SK-N-SH treated with all-trans-retinoic acid at 6 μM for 48 hours (cell line): Measurements from ENCODE around the gene BRD1.

ENCODE experiments used
- ATAC-seq: fragments of 200-7000 bp; cut with Tn5 transposase; 3 replicates; pipeline ENCODE4 v1.9.1; 2020; ENCODE audit warnings: mild to moderate bottlenecking, moderate library complexity
- ARNTL ChIP-seq: fragments of 450-650 bp; formaldehyde crosslinking; IDR thresholded peaks from 2 replicates; pipeline ENCODE4 v1.5.0; 2020; ENCODE audit warnings: low read depth, mild to moderate bottlenecking, moderate library complexity, borderline replicate concordance
- CREB5 ChIP-seq: fragments of 250-450 bp; sonication (Bioruptor Pico); IDR thresholded peaks from 2 replicates; pipeline ENCODE4 v1.5.1; 2020; ENCODE audit warnings: low read depth, mild to moderate bottlenecking, moderate library complexity
- CSRNP3 ChIP-seq: fragments of 250-450 bp; sonication (Bioruptor Pico); IDR thresholded peaks from 2 replicates; pipeline ENCODE4 v1.5.1; 2021; ENCODE audit warnings: mild to moderate bottlenecking, moderate library complexity
- ESRRG ChIP-seq: fragments of 250-450 bp; sonication (Bioruptor Pico); IDR thresholded peaks from 2 replicates; pipeline ENCODE4 v1.6.1; 2021; ENCODE audit warnings: mild to moderate bottlenecking
- GLIS3 ChIP-seq: fragments of 250-450 bp; sonication (Bioruptor Pico); IDR thresholded peaks from 2 replicates; pipeline ENCODE4 v1.5.0; 2020; ENCODE audit warnings: mild to moderate bottlenecking, moderate library complexity
- ISL1 ChIP-seq: fragments of 250-450 bp; sonication (Bioruptor Pico); IDR thresholded peaks from 2 replicates; pipeline ENCODE4 v2.1.2; 2022; ENCODE audit warnings: mild to moderate bottlenecking, moderate library complexity
- OSR1 ChIP-seq: fragments of 250-450 bp; sonication (Bioruptor Pico); IDR thresholded peaks from 2 replicates; pipeline ENCODE4 v1.8.0; 2022; ENCODE audit warnings: moderate library complexity, mild to moderate bottlenecking, inconsistent platforms
- PATZ1 ChIP-seq: fragments of 250-450 bp; sonication (Bioruptor Pico); IDR thresholded peaks from 2 replicates; pipeline ENCODE4 v1.8.0; 2020; ENCODE audit warnings: mild to moderate bottlenecking, moderate library complexity, borderline replicate concordance
- POU6F1 ChIP-seq: fragments of 250-450 bp; sonication (Bioruptor Pico); IDR thresholded peaks from 2 replicates; pipeline ENCODE4 v1.8.0; 2021; ENCODE audit warnings: low read depth, mild to moderate bottlenecking, moderate library complexity, borderline replicate concordance
- PPARA ChIP-seq: fragments of 250-450 bp; sonication (Bioruptor Pico); IDR thresholded peaks from 2 replicates; pipeline ENCODE4 v1.5.0; 2020; ENCODE audit warnings: mild to moderate bottlenecking, borderline replicate concordance
- RARB ChIP-seq: fragments of 250-450 bp; sonication (Bioruptor Pico); IDR thresholded peaks from 2 replicates; pipeline ENCODE4 v1.8.0; 2021; ENCODE audit warnings: mild to moderate bottlenecking, moderate library complexity
- SNAI2 ChIP-seq: fragments of 250-450 bp; sonication (Bioruptor Pico); IDR thresholded peaks from 2 replicates; pipeline ENCODE4 v1.5.0; 2020; ENCODE audit warnings: mild to moderate bottlenecking, moderate library complexity
- TOX ChIP-seq: fragments of 250-450 bp; sonication (Bioruptor Pico); IDR thresholded peaks from 2 replicates; pipeline ENCODE4 v1.8.0; 2021; ENCODE audit warnings: mild to moderate bottlenecking, moderate library complexity, borderline replicate concordance
- ZC3H10 ChIP-seq: fragments of 250-450 bp; sonication (Bioruptor Pico); IDR thresholded peaks from 2 replicates; pipeline ENCODE4 v1.5.1; 2021; ENCODE audit warnings: mild to moderate bottlenecking, moderate library complexity
- ZFP3 ChIP-seq: fragments of 250-450 bp; sonication (Bioruptor Pico); IDR thresholded peaks from 2 replicates; pipeline ENCODE4 v1.5.0; 2020; ENCODE audit warnings: mild to moderate bottlenecking, moderate library complexity
- ZFP30 ChIP-seq: fragments of 450-650 bp; formaldehyde crosslinking; IDR thresholded peaks from 2 replicates; pipeline ENCODE4 v1.5.0; 2022; ENCODE audit warnings: mild to moderate bottlenecking, moderate library complexity
- ZNF565 ChIP-seq: fragments of 450-650 bp; formaldehyde crosslinking; conservative IDR thresholded peaks from 2 replicates; pipeline ENCODE4 v1.5.0; 2020; ENCODE audit warnings: low read depth, mild to moderate bottlenecking, moderate library complexity
- ZNF70 ChIP-seq: fragments of 450-650 bp; formaldehyde crosslinking; IDR thresholded peaks from 2 replicates; pipeline ENCODE4 v1.5.0; 2020; ENCODE audit warnings: mild to moderate bottlenecking, moderate library complexity
- ZNF8 ChIP-seq: fragments of 450-650 bp; formaldehyde crosslinking; IDR thresholded peaks from 2 replicates; pipeline ENCODE4 v1.5.0; 2020; ENCODE audit warnings: mild to moderate bottlenecking, moderate library complexity

Gene BRD1

GRCh38 chr22:49829044-49829853 is 1.6 kb upstream of the BRD1 start:
- no peak for ATAC-seq
- TF ChIP-seq ESRRG (CRISPR knock-in tag) (no peak), PATZ1 (CRISPR knock-in tag) (no peak)

- no peak for TF ChIP-seq SNAI2
- no peak for TF ChIP-seq POU6F1 (CRISPR knock-in tag)
- no peak for TF ChIP-seq CSRNP3 (CRISPR knock-in tag)
- no peak for TF ChIP-seq GLIS3 (CRISPR knock-in tag)
- TF ChIP-seq ZFP30 (CRISPR knock-in tag) = no peak
- TF ChIP-seq ZNF565 (CRISPR knock-in tag) = no peak
- no peak for TF ChIP-seq PPARA (CRISPR knock-in tag)
- no peak for TF ChIP-seq ARNTL (CRISPR knock-in tag)
- TF ChIP-seq ESRRG (CRISPR knock-in tag) = no peak
- TF ChIP-seq TOX (CRISPR knock-in tag) = no peak
- ATAC-seq = no peak
These were observed 909 bp upstream of the BRD1 start for GRCh38 chr22:49828599-49828965.

GRCh38 chr22:49827271-49827852 is 311 bp downstream of the BRD1 start:
- ATAC-seq = no peak; the same call in 2 of the 3 replicates
- TF ChIP-seq TOX (CRISPR knock-in tag) (no peak), POU6F1 (CRISPR knock-in tag) (no peak), ZFP3 (no peak), RARB (no peak), ISL1 (CRISPR knock-in tag) (no peak), PATZ1 (CRISPR knock-in tag) (no peak), ZC3H10 (CRISPR knock-in tag) (no peak), ARNTL (CRISPR knock-in tag) (no peak), ESRRG (CRISPR knock-in tag) (no peak), ZNF565 (CRISPR knock-in tag) (no peak), OSR1 (CRISPR knock-in tag) (no peak)

- ATAC-seq = peak; percentile 69
- no peak for TF ChIP-seq ISL1 (CRISPR knock-in tag)
- TF ChIP-seq OSR1 (CRISPR knock-in tag) = no peak
- no peak for TF ChIP-seq ZC3H10 (CRISPR knock-in tag)
- no peak for TF ChIP-seq CSRNP3 (CRISPR knock-in tag)
- TF ChIP-seq ZNF8 (CRISPR knock-in tag) = no peak
- no peak for TF ChIP-seq RARB
- no peak for TF ChIP-seq TOX (CRISPR knock-in tag)
- TF ChIP-seq CREB5 = no peak
- no peak for TF ChIP-seq ZNF70 (CRISPR knock-in tag)
- no peak for TF ChIP-seq POU6F1 (CRISPR knock-in tag)
- TF ChIP-seq GLIS3 (CRISPR knock-in tag) = no peak
- TF ChIP-seq ESRRG (CRISPR knock-in tag) = no peak
These were observed 936 bp downstream of the BRD1 start for GRCh38 chr22:49826603-49827270.
